PC-9 (cell line): ENCODE measurements around the gene RBBP4. TPM values are rescaled to one million over a fixed set of nuclear protein-coding genes. Genes with fewer than 3 reads are reported as not detected.
A peak's percentile ranks its signal among the peaks of the same experiment; 100 is the strongest.

Source experiments
- BruUV-seq: library from RNA; stranded (reverse); fragments of 400-500 nt; replicated peaks from 2 replicates; lab custom pipeline; 2021; lab: Mats Ljungman, UMichigan
- CTCF ChIA-PET: fragments of 300-600 bp; sonication (Branson Sonifier 250); formaldehyde crosslinking; loops from one replicate; lab custom pipeline; 2022; ENCODE audit warnings: antibody characterized with exemption; lab: Charles Lee
- POLR2A ChIA-PET: fragments of 300-600 bp; sonication (Branson Sonifier 250); formaldehyde crosslinking; loops from one replicate; lab custom pipeline; 2022; ENCODE audit warnings: antibody characterized with exemption; ENCODE audit not compliant: unreplicated experiment; lab: Charles Lee
- DNase-seq, 2 experiments: peaks; one replicate each; pipeline versions ENCODE4 v3.0.0 to v3.0.0-alpha.2; 2015 to 2022; ENCODE audit warnings: mixed read lengths in 1 of 2
- H2AFZ ChIP-seq: fragments of 200-600 bp; sonication (generic); 2 replicates; pipeline ENCODE4 v1.8.1; 2017; ENCODE audit warnings: antibody characterized with exemption
- H3F3A ChIP-seq: fragments of 200-600 bp; sonication (generic); 2 replicates; pipeline ENCODE4 v1.8.1; 2017; ENCODE audit warnings: antibody characterized with exemption, mild to moderate bottlenecking, low read depth; ENCODE audit not compliant: insufficient read depth
- H3K27ac ChIP-seq: fragments of 200-600 bp; sonication (generic); 2 replicates; pipeline ENCODE4 v1.6.1; 2016; ENCODE audit warnings: mixed run types
- H3K27me3 ChIP-seq: fragments of 200-600 bp; sonication (generic); 2 replicates; pipeline ENCODE4 v1.6.1; 2016; ENCODE audit warnings: low read depth, mixed run types; ENCODE audit not compliant: insufficient read depth
- H3K36me3 ChIP-seq: fragments of 200-600 bp; sonication (generic); 2 replicates; pipeline ENCODE4 v1.6.1; 2016; ENCODE audit warnings: low read depth, mixed run types
- H3K4me1 ChIP-seq: fragments of 200-600 bp; sonication (generic); replicated peaks from 2 replicates; pipeline ENCODE4 v1.6.1; 2016; ENCODE audit warnings: mixed run types; ENCODE audit not compliant: insufficient read depth
- H3K4me2 ChIP-seq: fragments of 200-600 bp; sonication (generic); 2 replicates; pipeline ENCODE4 v1.6.1; 2017; ENCODE audit warnings: mixed run types
- H3K4me3 ChIP-seq: fragments of 200-600 bp; sonication (generic); 2 replicates; pipeline ENCODE4 v1.6.1; 2016; ENCODE audit warnings: mixed run types
- H3K79me2 ChIP-seq: fragments of 200-600 bp; sonication (generic); 2 replicates; pipeline ENCODE4 v1.6.1; 2017; ENCODE audit warnings: low read depth, mixed run types
- H3K9me2 ChIP-seq: fragments of 200-600 bp; sonication (generic); 2 replicates; pipeline ENCODE4 v1.8.1; 2017; ENCODE audit warnings: mild to moderate bottlenecking; ENCODE audit not compliant: insufficient read depth
- H3K9me3 ChIP-seq: fragments of 200-600 bp; sonication (generic); 2 replicates; pipeline ENCODE4 v1.8.1; 2016; ENCODE audit warnings: low read depth; ENCODE audit not compliant: insufficient read depth
- H4K20me1 ChIP-seq: fragments of 200-600 bp; sonication (generic); 2 replicates; pipeline ENCODE4 v1.8.1; 2017; ENCODE audit not compliant: insufficient read depth
- CTCF ChIP-seq: fragments of 200-600 bp; sonication (generic); conservative IDR thresholded peaks from 2 replicates; pipeline ENCODE4 v1.6.1; 2017; ENCODE audit warnings: mixed run types, antibody characterized with exemption, mild to moderate bottlenecking, moderate library complexity
- EZH2 ChIP-seq: fragments of 200-600 bp; sonication (generic); IDR thresholded peaks from 2 replicates; pipeline ENCODE4 v1.8.0; 2017; ENCODE audit warnings: antibody characterized with exemption, low read depth
- intact Hi-C: fragments of 100-400 bp; cut with micrococcal nuclease; formaldehyde crosslinking; loops from one replicate; pipeline ENCODE4 v1.10.0; 2022; ENCODE audit not compliant: unreplicated experiment
- total RNA-seq: library from RNA; stranded (reverse); gene quantifications from 2 replicates; pipeline ENCODE4 v1.2.3, GENCODE V29; 2021

Gene RBBP4
- total RNA-seq, 1 experiment from 2014 or later = 206 TPM

DNA sequence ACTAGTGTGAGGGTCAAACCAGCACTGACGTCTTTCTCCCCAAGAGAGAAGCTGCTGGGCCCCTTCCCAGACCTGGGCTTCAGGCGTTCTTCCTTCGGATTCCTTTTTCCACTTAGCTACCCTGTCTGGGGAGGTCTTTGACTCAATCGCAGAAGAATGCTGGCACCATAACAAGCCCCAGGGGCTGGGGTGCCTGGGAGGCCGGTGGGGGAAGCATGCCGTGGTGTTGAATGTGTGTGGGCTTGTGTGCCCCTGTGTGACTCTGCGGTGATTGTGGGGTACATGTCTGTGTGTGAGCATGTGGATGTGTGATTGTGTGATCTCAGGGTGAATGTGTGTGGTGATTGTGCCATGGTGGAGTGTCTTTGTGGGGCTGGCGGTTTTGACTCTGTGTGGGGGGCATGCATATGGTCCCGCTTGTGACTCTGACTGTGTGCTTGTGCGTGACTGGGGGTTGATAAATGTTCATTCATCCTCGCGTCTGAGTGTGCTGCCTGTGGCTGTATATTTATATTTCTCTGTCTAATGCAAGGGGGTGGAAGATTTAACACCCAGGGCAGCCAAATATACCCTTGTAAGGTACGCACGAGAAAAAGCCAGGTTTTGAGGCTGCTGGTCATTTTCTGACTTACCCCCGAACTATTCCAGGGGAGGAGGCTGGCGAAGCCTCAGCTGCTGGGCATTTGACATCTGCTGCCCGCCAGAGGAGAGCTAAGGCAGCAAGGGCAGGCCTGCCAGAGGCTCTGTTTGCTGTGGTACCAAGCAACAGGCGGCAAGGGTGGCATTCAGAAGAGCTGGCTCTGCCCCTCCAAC, 52.7 kb downstream of the RBBP4 start:
- H3K27ac ChIP-seq = no peak overlapping the region
- no TSS peak for BruUV-seq
- POLR2A ChIA-PET = no interaction called here

DNA sequence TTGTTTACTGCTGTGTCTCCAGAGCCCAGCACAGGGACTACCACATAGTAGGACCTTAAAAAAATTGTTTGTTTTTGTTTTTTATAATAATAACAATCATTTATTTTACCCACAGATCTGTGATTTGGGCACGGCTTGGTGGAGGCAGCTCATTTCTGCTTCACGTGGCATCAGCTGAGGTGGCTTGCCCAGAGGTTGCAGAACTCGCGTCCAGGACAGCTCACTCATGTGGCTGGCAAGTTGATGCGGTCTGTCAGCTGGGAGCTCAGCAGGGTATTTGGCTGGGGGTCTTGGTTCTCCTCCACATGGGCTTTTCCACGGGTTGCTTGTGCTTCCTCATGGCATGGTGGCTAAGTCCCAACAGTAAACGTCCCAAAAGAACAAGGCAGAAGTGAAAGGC, 54.5 kb downstream of the RBBP4 start:
- Histone ChIP-seq H3K27ac (no peak overlapping the region), H3K4me3 (no peak overlapping the region), H3F3A (peaks cover 7% of the 10 kb centered on the region; the same call in 1 of the 2 replicates), H3K9me2 (no peaks in the 10 kb centered on the region), H3K9me3 (no peaks in the 10 kb centered on the region), H3K27me3 (no peaks in the 10 kb centered on the region), H3K36me3 (no peaks in the 10 kb centered on the region), H3K4me2 (no peak overlapping the region), H2AFZ (no peak overlapping the region), H3K4me1 (peaks cover 9% of the 10 kb centered on the region), H3K79me2 (no peaks in the 10 kb centered on the region), H4K20me1 (no peaks in the 10 kb centered on the region)
- ChIA-PET POLR2A (no interaction called here), CTCF (no interaction called here)
- intact Hi-C loops = no loop called here
- no peak for TF ChIP-seq CTCF
- TF ChIP-seq EZH2 = no peak
- no peak for DNase-seq
- BruUV-seq = no TSS peak

More for the DNA sequence above, 52.7 kb downstream of the RBBP4 start:
- CTCF ChIA-PET = interaction anchor here (0.5 kb wide), 1 partner anchor 58 kb away, joined by 3 read pairs; no protein-coding TSS in a partner anchor
- H3K4me1 ChIP-seq = peaks cover 9% of the 10 kb centered on the region
- peak overlapping the region; percentile 83 for H3K4me2 ChIP-seq
- H4K20me1 ChIP-seq = no peaks in the 10 kb centered on the region
- H3K79me2 ChIP-seq = no peaks in the 10 kb centered on the region
- no peaks in the 10 kb centered on the region for H3K9me3 ChIP-seq
- H2AFZ ChIP-seq = peak overlapping the region; percentile 71; the same call in 1 of the 2 replicates
- peaks cover 9% of the 10 kb centered on the region; the same call in 1 of the 2 replicates for H3F3A ChIP-seq
- H3K27me3 ChIP-seq = no peaks in the 10 kb centered on the region
- TF ChIP-seq CTCF = no peak
- no peak for TF ChIP-seq EZH2
- peak in 1 of 2 experiments; percentile 44 for DNase-seq
- intact Hi-C loops = no loop called here
- H3K4me3 ChIP-seq = peak overlapping the region; percentile 62; the same call in 1 of the 2 replicates
- H3K9me2 ChIP-seq = no peaks in the 10 kb centered on the region
- no peaks in the 10 kb centered on the region for H3K36me3 ChIP-seq

GRCh38 chr1:32706491-32706890, 55.5 kb downstream of the RBBP4 start:
- peaks cover 14% of the 10 kb centered on the region for H3K4me1 ChIP-seq
- ChIA-PET POLR2A (no interaction called here), CTCF (no interaction called here)
- no peak overlapping the region for H2AFZ ChIP-seq
- no peak overlapping the region for H3K27ac ChIP-seq
- no peak for DNase-seq
- BruUV-seq = no TSS peak
- H3K4me3 ChIP-seq = no peak overlapping the region
- H3K36me3 ChIP-seq = no peaks in the 10 kb centered on the region
- no peaks in the 10 kb centered on the region for H3K9me2 ChIP-seq
- no peaks in the 10 kb centered on the region for H3K79me2 ChIP-seq
- no peak overlapping the region for H3K4me2 ChIP-seq
- peaks cover 4% of the 10 kb centered on the region; the same call in 1 of the 2 replicates for H3F3A ChIP-seq
- TF ChIP-seq EZH2 = no peak
- TF ChIP-seq CTCF = no peak
- H4K20me1 ChIP-seq = no peaks in the 10 kb centered on the region
- no peaks in the 10 kb centered on the region for H3K27me3 ChIP-seq
- no peaks in the 10 kb centered on the region for H3K9me3 ChIP-seq
- intact Hi-C loops = no loop called here
